GM12878 (cell line): ENCODE results near the gene S1PR2. TPM values are rescaled to one million over a fixed set of nuclear protein-coding genes. Genes with fewer than 3 reads are reported as not detected.
"Not testable (repeated sequence)": the region's sequence is repeated elsewhere in the genome, so short reads cannot be mapped to it uniquely, and the experiment has no call there.

Source experiments
- ATAC-seq: fragments of 200-7000 bp; cut with Tn5 transposase; 3 replicates; pipeline ENCODE4 v1.9.1; 2020; ENCODE audit warnings: mild to moderate bottlenecking, moderate library complexity
- BruUV-seq: library from RNA; stranded (reverse); fragments of 400-500 nt; replicated peaks from 2 replicates; lab custom pipeline; 2021; lab: Mats Ljungman, UMichigan
- CTCF ChIA-PET: fragments of 300-600 bp; sonication (Branson Sonifier 250); formaldehyde crosslinking; extraction: SDS; loops from one replicate; lab custom pipeline; 2021; ENCODE audit warnings: inconsistent platforms; lab: Yijun Ruan, JAX
- POLR2A ChIA-PET: fragments of 350-600 bp; formaldehyde crosslinking; extraction: SDS; loops from one replicate; lab custom pipeline; 2021; ENCODE audit warnings: inconsistent platforms; lab: Charles Lee
- RAD21 ChIA-PET: fragments of 300-600 bp; sonication (Branson Sonifier 250); formaldehyde crosslinking; loops from one replicate; lab custom pipeline; 2023; ENCODE audit warnings: antibody characterized with exemption; ENCODE audit not compliant: unreplicated experiment; lab: Charles Lee
- SMC1A ChIA-PET: fragments of 300-600 bp; sonication (Branson Sonifier 250); formaldehyde crosslinking; loops from one replicate; lab custom pipeline; 2023; ENCODE audit not compliant: unreplicated experiment, uncharacterized antibody; lab: Charles Lee
- DNase-seq: peaks from one replicate; pipeline ENCODE4 v3.0.0-alpha.2; 2011; ENCODE audit warnings: low read depth, low spot score
- FAIRE-seq: peaks from 3 replicates; lab custom pipeline; 2011; peaks lifted over from hg19 to GRCh38; lab: Jason Lieb, UNC
- H2AFZ ChIP-seq: 2 replicates; pipeline ENCODE4 v1.6.0; 2011; ENCODE audit warnings: low read depth, low read length, control low read depth; ENCODE audit not compliant: control insufficient read depth
- H3K27ac ChIP-seq: 2 replicates; pipeline ENCODE4 v1.5.1; 2011; ENCODE audit warnings: control low read depth; ENCODE audit not compliant: control insufficient read depth, insufficient read depth
- H3K27me3 ChIP-seq, 2 experiments: replicated peaks in 1 of 2; 2 replicates each; pipeline versions ENCODE4 v1.6.0 to v1.6.1; 2011; ENCODE audit warnings: low read length in 1 of 2; ENCODE audit not compliant: control insufficient read depth in 2 of 2, insufficient read depth in 2 of 2
- H3K36me3 ChIP-seq, 2 experiments: 2 replicates each; pipeline ENCODE4 v1.5.1; 2011; ENCODE audit warnings: low read length in 1 of 2; ENCODE audit not compliant: control insufficient read depth in 2 of 2, insufficient read depth in 2 of 2
- H3K4me1 ChIP-seq: 2 replicates; pipeline ENCODE4 v1.6.1; 2011; ENCODE audit warnings: mild to moderate bottlenecking, low read length, moderate library complexity, mixed read lengths; ENCODE audit not compliant: control insufficient read depth, insufficient read depth
- H3K4me2 ChIP-seq: 2 replicates; pipeline ENCODE4 v1.6.0; 2011; ENCODE audit warnings: control low read depth; ENCODE audit not compliant: control insufficient read depth, insufficient read depth
- H3K4me3 ChIP-seq: fragments of 200-600 bp; sonication (generic); 2 replicates; pipeline ENCODE4 v1.5.1; 2016
- H3K79me2 ChIP-seq: 2 replicates; pipeline ENCODE4 v1.6.0; 2011; ENCODE audit warnings: low read length; ENCODE audit not compliant: control insufficient read depth, insufficient read depth
- H3K9ac ChIP-seq: 2 replicates; pipeline ENCODE4 v1.8.0; 2011; ENCODE audit warnings: low read length, control low read depth, mixed read lengths; ENCODE audit not compliant: control insufficient read depth, insufficient read depth
- H3K9me3 ChIP-seq: replicated peaks from 3 replicates; pipeline ENCODE4 v1.5.1; 2011; ENCODE audit warnings: mild to moderate bottlenecking, low read length; ENCODE audit not compliant: control insufficient read depth, insufficient read depth
- H4K20me1 ChIP-seq: 2 replicates; pipeline ENCODE4 v1.6.0; 2011; ENCODE audit not compliant: control insufficient read depth, insufficient read depth
- BCLAF1 ChIP-seq: fragments of 450-650 bp; IDR thresholded peaks from 2 replicates; pipeline ENCODE4 v1.6.1; 2017; ENCODE audit warnings: antibody characterized with exemption, mild to moderate bottlenecking, moderate library complexity
- CREB1 ChIP-seq: IDR thresholded peaks from 2 replicates; pipeline ENCODE4 v1.6.1; 2012; ENCODE audit warnings: low read depth, mild to moderate bottlenecking, inconsistent platforms
- E2F4 ChIP-seq: IDR thresholded peaks from 2 replicates; pipeline ENCODE4 v1.6.1; 2012; ENCODE audit warnings: low read depth, low read length, improper control_type of control experiment
- EP300 ChIP-seq, 2 experiments: fragments of 150-350 bp in 1 of 2; IDR thresholded peaks; 2 replicates each; pipeline ENCODE4 v1.6.1; 2011 to 2012; ENCODE audit warnings: low read depth in 2 of 2, low read length in 2 of 2, borderline replicate concordance in 1 of 2, improper control_type of control experiment in 1 of 2, inconsistent platforms in 1 of 2; ENCODE audit not compliant: control insufficient read depth in 1 of 2
- IKZF2 ChIP-seq, 2 experiments: fragments of 450-650 bp; IDR thresholded peaks; 2 replicates each; pipeline ENCODE4 v1.6.1; 2017; ENCODE audit warnings: mild to moderate bottlenecking in 2 of 2, moderate library complexity in 2 of 2
- ZNF24 ChIP-seq: fragments of 450-650 bp; IDR thresholded peaks from 2 replicates; pipeline ENCODE4 v1.6.1; 2017; ENCODE audit warnings: antibody characterized with exemption, mild to moderate bottlenecking
- WGBS: methylation state at CpG from one replicate; pipeline ENCODE4 v1.1.6; 2016; ENCODE audit warnings: low lambda C conversion rate; ENCODE audit not compliant: insufficient replicate concordance, insufficient coverage; ENCODE audit errors: missing lambda C conversion rate; 5-methylcytosine and 5-hydroxymethylcytosine counted together
- in situ Hi-C: fragments of 300-500 bp; cut with MboI; formaldehyde crosslinking; loops from 9 replicates; pipeline ENCODE4 v1.14.3; 2018; ENCODE audit warnings: mixed read lengths
- intact Hi-C: fragments of 100-400 bp; cut with micrococcal nuclease; formaldehyde crosslinking; loops from one replicate; pipeline ENCODE4 v1.14.2; 2022; ENCODE audit not compliant: unreplicated experiment
- polyA plus RNA-seq, 11 experiments: library from polyadenylated mRNA; depleted of rRNA in 4 of 11; unstranded in 6 of 11; stranded (reverse) in 5 of 11; fragments of >200 nt; fragmentation: Nextera tagmentation in 4 of 11; fragmentation: Illumina TruSeq in 1 of 11; extraction: Ambion mirVana in 4 of 11; extraction: Trizol in 1 of 11; gene quantifications; 1 replicate in 1 of 11; 2 replicates in 10 of 11; pipeline versions ENCODE4 v1.2.1 to v1.2.3, GENCODE V29; 2011 to 2016; ENCODE audit warnings: inconsistent platforms in 2 of 11, missing spikeins in 2 of 11, low read depth in 1 of 11
- total RNA-seq, 4 experiments: library from RNA; depleted of rRNA in 3 of 4; stranded (reverse); fragments of >200 nt in 3 of 4; fragmentation: Illumina TruSeq in 1 of 4; extraction: Trizol in 1 of 4; gene quantifications; 2 replicates each; pipeline versions ENCODE4 v1.2.1 to v1.2.3, GENCODE V29; 2013 to 2021

S1PR2 gene
- total and polyA plus RNA-seq, 10 of the 15 experiments (the other 5 are each of a cell fraction or from before 2014, with no cell fraction given) = 4.9 to 26.8 (median 11.6) TPM

DNA sequence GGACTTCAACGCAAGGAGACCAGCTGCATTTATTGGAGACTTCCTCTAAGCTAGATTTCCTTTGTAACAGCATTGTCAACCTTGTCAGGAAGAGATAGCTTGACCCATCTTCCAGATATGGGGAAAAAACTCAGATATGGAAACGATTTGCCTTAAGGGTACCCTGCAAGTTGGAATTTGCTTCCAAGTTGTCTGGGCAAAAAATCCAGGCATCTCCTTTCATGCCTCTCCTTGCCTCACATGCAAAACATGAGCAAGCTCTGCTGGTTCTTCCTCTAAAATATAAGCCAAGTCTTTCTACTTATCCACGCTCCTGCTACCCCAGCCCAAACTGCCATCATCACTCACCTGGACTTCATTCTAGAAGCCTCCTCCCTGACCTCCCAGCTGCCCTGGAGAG lies 30.0 kb downstream of the S1PR2 start:
- no TSS peak for BruUV-seq
- H3K4me3 ChIP-seq = no peak overlapping the region

DNA sequence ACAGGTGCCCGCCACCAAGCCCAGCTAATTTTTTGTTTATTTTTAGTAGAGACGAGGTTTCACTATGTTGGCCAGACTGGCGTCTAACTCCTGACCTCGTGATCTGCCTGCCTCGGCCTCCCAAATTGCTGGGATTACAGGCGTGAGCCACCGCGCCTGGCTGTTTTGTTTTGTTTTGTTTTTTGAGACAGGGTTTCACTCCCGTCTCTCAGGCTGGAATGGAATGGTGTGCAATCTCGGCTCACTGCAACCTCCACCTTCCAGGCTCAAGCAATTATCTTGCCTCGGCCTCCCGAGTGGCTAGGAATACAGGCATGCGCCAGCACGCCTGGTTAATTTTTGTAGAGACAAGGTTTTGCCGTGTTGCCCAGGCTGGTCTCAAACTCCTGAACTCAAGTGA lies 31.0 kb downstream of the S1PR2 start:
- ChIA-PET POLR2A (interaction anchor here (0.6 to 1.1 kb wide), 2 partner anchors 43 to 50 kb away, joined by 3 to 4 read pairs; no protein-coding TSS in a partner anchor), RAD21 (interaction anchor here (1.0 kb wide), 1 partner anchor 50 kb away, joined by 4 read pairs; no protein-coding TSS in a partner anchor), SMC1A (interaction anchor here (0.9 to 1.3 kb wide), 3 partner anchors 10 to 20 kb away, joined by 3 to 5 read pairs (median 3); no protein-coding TSS in a partner anchor)
- H3K27me3 ChIP-seq, ATAC-seq, H3K36me3 ChIP-seq, H4K20me1 ChIP-seq, DNase-seq, H2AFZ ChIP-seq, H3K4me3 ChIP-seq, H3K4me2 ChIP-seq, H3K79me2 ChIP-seq, H3K27ac ChIP-seq, H3K9me3 ChIP-seq, FAIRE-seq, CTCF ChIA-PET, intact Hi-C loops, in situ Hi-C loops, BruUV-seq, H3K9ac ChIP-seq: not testable (repeated sequence)
- H3K4me1 ChIP-seq = peaks cover 24% of the 10 kb centered on the region
- 85% methylated on average over 15 of the region's 15 CpGs for WGBS

More for the DNA sequence above, 30.0 kb downstream of the S1PR2 start:
- TF ChIP-seq BCLAF1 (no peak), E2F4 (no peak), EP300 (IDR thresholded peaks at IDR 0.05; ENCODE audit: borderline replicate concordance in 1 of 2, control insufficient read depth in 1 of 2, low read depth in 2 of 2, low read length in 2 of 2) (no peak), ZNF24 (no peak), CREB1 (no peak), IKZF2 (IDR thresholded peaks at IDR 0.05) (no peak)
- CTCF ChIA-PET = interaction anchor here (0.8 to 1.7 kb wide), 3 partner anchors 35 to 67 kb away, joined by 3 read pairs; no protein-coding TSS in a partner anchor
- Histone ChIP-seq H3K4me2 (no peak overlapping the region), H3K4me1 (peaks cover 21% of the 10 kb centered on the region), H2AFZ (no peak overlapping the region), H3K9me3 (no peaks in the 10 kb centered on the region; the same call in 2 of the 3 replicates), H3K27ac (no peak overlapping the region), H3K36me3 (no peaks in the 10 kb centered on the region), H4K20me1 (no peaks in the 10 kb centered on the region), H3K27me3 (no peaks in the 10 kb centered on the region), H3K79me2 (no peaks in the 10 kb centered on the region), H3K9ac (no peak overlapping the region)
- no peak for DNase-seq
- intact Hi-C loops (no loop called here), in situ Hi-C loops (no loop called here)
- SMC1A ChIA-PET = interaction anchor here (1.3 to 1.5 kb wide), 2 partner anchors 11 to 188 kb away, joined by 4 to 5 read pairs; no protein-coding TSS in a partner anchor
- no peak for FAIRE-seq
- RAD21 ChIA-PET = interaction anchor here (1.8 kb wide), 1 partner anchor 48 kb away, joined by 9 read pairs; no protein-coding TSS in a partner anchor
- 72% methylated on average over 3 of the region's 3 CpGs for WGBS
- no peak for ATAC-seq
- POLR2A ChIA-PET = no interaction called here
